HepG2 (cell line): Measurements from ENCODE around the gene SPATS2. TPM values are rescaled to one million over a fixed set of nuclear protein-coding genes. Genes with fewer than 3 reads are reported as not detected.

Source experiments
- ATAC-seq: fragments of 200-7000 bp; cut with Tn5 transposase; 3 replicates; pipeline ENCODE4 v1.9.1; 2020; ENCODE audit warnings: mild to moderate bottlenecking, moderate library complexity
- BruUV-seq: library from RNA; stranded (reverse); fragments of 400-500 nt; replicated peaks from 2 replicates; lab custom pipeline; 2021; lab: Mats Ljungman, UMichigan
- CTCF ChIA-PET: fragments of 300-600 bp; formaldehyde crosslinking; extraction: SDS; loops from one replicate; lab custom pipeline; 2021; ENCODE audit warnings: low total read pairs, inconsistent platforms, low intra/inter-chr PET ratio; lab: Yijun Ruan, JAX
- POLR2A ChIA-PET: fragments of 350-600 bp; sonication (Branson Sonifier 250); formaldehyde crosslinking; loops from one replicate; lab custom pipeline; 2020; ENCODE audit warnings: antibody characterized with exemption, inconsistent platforms; lab: Yijun Ruan, JAX
- DNase-seq: peaks from one replicate; pipeline ENCODE4 v3.0.0-alpha.2; 2015; ENCODE audit warnings: low spot score
- FAIRE-seq: peaks from 3 replicates; lab custom pipeline; 2011; peaks lifted over from hg19 to GRCh38; lab: Jason Lieb, UNC
- H2AFZ ChIP-seq: one replicate; pipeline ENCODE4 v1.6.1; 2011; ENCODE audit warnings: low read length, inconsistent platforms
- H3K27ac ChIP-seq: fragments of 300-600 bp; 3 replicates; pipeline ENCODE4 v1.8.0; 2011; ENCODE audit warnings: mixed run types, mild to moderate bottlenecking, mixed read lengths, low read length, inconsistent platforms; ENCODE audit not compliant: insufficient read depth; ENCODE audit errors: extremely low read length
- H3K27me3 ChIP-seq, 2 experiments: fragments of 200-600 bp in 1 of 2; 2 replicates in 1 of 2; 3 replicates in 1 of 2; pipeline versions ENCODE4 v1.6.0 to v1.8.0; 2011; ENCODE audit warnings: low read length in 2 of 2, mild to moderate bottlenecking in 2 of 2, moderate library complexity in 2 of 2, inconsistent platforms in 1 of 2; ENCODE audit not compliant: insufficient read depth in 2 of 2, control insufficient read depth in 1 of 2
- H3K36me3 ChIP-seq, 2 experiments: fragments of 200-600 bp in 1 of 2; replicated peaks in 1 of 2; 2 replicates in 1 of 2; 3 replicates in 1 of 2; pipeline versions ENCODE4 v1.5.1 to v1.8.0; 2011; ENCODE audit warnings: low read length in 2 of 2, inconsistent platforms in 1 of 2; ENCODE audit not compliant: insufficient read depth in 2 of 2, control insufficient read depth in 1 of 2
- H3K4me1 ChIP-seq: 2 replicates; pipeline ENCODE4 v1.5.1; 2012; ENCODE audit warnings: low read length, inconsistent platforms; ENCODE audit not compliant: insufficient read depth
- H3K4me2 ChIP-seq: 2 replicates; pipeline ENCODE4 v1.6.0; 2011; ENCODE audit warnings: low read depth, low read length, inconsistent platforms
- H3K4me3 ChIP-seq, 3 experiments: fragments of 200-600 bp in 1 of 3; sonication (generic), shearing (Covaris generic) in 1 of 3; replicated peaks in 1 of 3; 2 replicates each; pipeline ENCODE4 v1.5.1; 2011 to 2016; ENCODE audit warnings: low read length in 3 of 3, inconsistent platforms in 2 of 3, low read depth in 2 of 3, mild to moderate bottlenecking in 2 of 3, control low read depth in 1 of 3, mixed read lengths in 1 of 3; ENCODE audit not compliant: insufficient read depth in 1 of 3
- H3K79me2 ChIP-seq: one replicate; pipeline ENCODE4 v1.6.1; 2011; ENCODE audit warnings: low read length, inconsistent platforms; ENCODE audit not compliant: insufficient read depth
- H3K9ac ChIP-seq: 2 replicates; pipeline ENCODE4 v1.6.0; 2011; ENCODE audit warnings: mild to moderate bottlenecking, low read depth, low read length, inconsistent platforms; ENCODE audit not compliant: insufficient read depth
- H3K9me3 ChIP-seq: 2 replicates; pipeline ENCODE4 v1.5.1; 2012; ENCODE audit warnings: mild to moderate bottlenecking, low read length
- H4K20me1 ChIP-seq: 2 replicates; pipeline ENCODE4 v1.6.0; 2011; ENCODE audit warnings: inconsistent platforms, mild to moderate bottlenecking, low read length, moderate library complexity; ENCODE audit not compliant: insufficient read depth
- ADNP ChIP-seq: sonication (generic); formaldehyde crosslinking; IDR thresholded peaks from 2 replicates; pipeline ENCODE4 v1.4.0; 2020; ENCODE audit warnings: missing genetic modification reagents
- FOXP1 ChIP-seq, 2 experiments: fragments of 450-650 bp in 1 of 2; IDR thresholded peaks; 2 replicates each; pipeline ENCODE4 v1.6.1; 2017 to 2018; ENCODE audit warnings: antibody characterized with exemption in 1 of 2
- KDM5B ChIP-seq: sonication (generic); formaldehyde crosslinking; IDR thresholded peaks from 2 replicates; pipeline ENCODE4 v1.4.0; 2020; ENCODE audit warnings: missing genetic modification reagents, mild to moderate bottlenecking, borderline replicate concordance
- KLF6 ChIP-seq: IDR thresholded peaks from 2 replicates; pipeline ENCODE4 v1.8.0; 2016; ENCODE audit warnings: missing biosample characterization, missing genetic modification reagents
- MZF1 ChIP-seq: sonication (generic); formaldehyde crosslinking; IDR thresholded peaks from 2 replicates; pipeline ENCODE4 v1.8.1; 2023; ENCODE audit warnings: mild to moderate bottlenecking, missing genetic modification reagents, borderline replicate concordance
- POLR2AphosphoS5 ChIP-seq: IDR thresholded peaks from 2 replicates; pipeline ENCODE4 v1.6.1; 2012; ENCODE audit warnings: low read depth, low read length
- RCOR2 ChIP-seq: IDR thresholded peaks from 2 replicates; pipeline ENCODE4 v1.6.1; 2016; ENCODE audit warnings: missing biosample characterization, missing genetic modification reagents
- SALL2 ChIP-seq: sonication (generic); formaldehyde crosslinking; IDR thresholded peaks from 2 replicates; pipeline ENCODE4 v1.8.1; 2023; ENCODE audit warnings: mild to moderate bottlenecking, missing genetic modification reagents, inconsistent platforms
- SMARCC2 ChIP-seq: fragments of 450-650 bp; IDR thresholded peaks from 2 replicates; pipeline ENCODE4 v1.6.1; 2017; ENCODE audit warnings: antibody characterized with exemption, mild to moderate bottlenecking
- ZFP1 ChIP-seq: IDR thresholded peaks from 2 replicates; pipeline ENCODE4 v1.6.1; 2016
- ZFP37 ChIP-seq: sonication (generic); formaldehyde crosslinking; IDR thresholded peaks from 2 replicates; pipeline ENCODE4 v1.4.0; 2020; ENCODE audit warnings: missing genetic modification reagents, borderline replicate concordance
- ZNF205 ChIP-seq: IDR thresholded peaks from 2 replicates; pipeline ENCODE4 v1.6.1; 2018; ENCODE audit warnings: missing biosample characterization, missing genetic modification reagents
- ZNF251 ChIP-seq: sonication (generic); formaldehyde crosslinking; IDR thresholded peaks from 2 replicates; pipeline ENCODE4 v1.9.0; 2021; ENCODE audit warnings: mild to moderate bottlenecking, missing genetic modification reagents
- ZNF333 ChIP-seq: sonication (generic); formaldehyde crosslinking; IDR thresholded peaks from 2 replicates; pipeline ENCODE4 v1.4.0; 2020; ENCODE audit warnings: mild to moderate bottlenecking, missing genetic modification reagents, borderline replicate concordance
- ZNF7 ChIP-seq: IDR thresholded peaks from 2 replicates; pipeline ENCODE4 v1.6.1; 2016; ENCODE audit warnings: missing biosample characterization, missing genetic modification reagents
- ZNF761 ChIP-seq: sonication (generic); formaldehyde crosslinking; conservative IDR thresholded peaks from 2 replicates; pipeline ENCODE4 v1.4.0; 2020; ENCODE audit warnings: mild to moderate bottlenecking, missing genetic modification reagents
- whole genome bisulfite sequencing: methylation state at CpG from one replicate; pipeline ENCODE4 v1.1.6; 2017; ENCODE audit warnings: low lambda C conversion rate; 5-methylcytosine and 5-hydroxymethylcytosine counted together
- in situ Hi-C: cut with HindIII; loops from 2 replicates; pipeline ENCODE4 v1.10.0; 2017; ENCODE audit warnings: low pct_unique_long_range_greater_than_20kb; ENCODE audit not compliant: extremely low pct_ligation_motif_present
- intact Hi-C: fragments of 100-400 bp; cut with micrococcal nuclease; formaldehyde crosslinking; loops from one replicate; pipeline ENCODE4 v1.10.0; 2022; ENCODE audit not compliant: unreplicated experiment
- polyA plus RNA-seq, 8 experiments: library from polyadenylated mRNA; depleted of rRNA in 3 of 8; stranded (reverse) in 7 of 8; unstranded in 1 of 8; fragments of >200 nt; fragmentation: Illumina TruSeq in 4 of 8; extraction: Trizol in 4 of 8; gene quantifications; 2 replicates each; pipeline versions ENCODE4 v1.2.1 to v1.2.3, GENCODE V29; 2011 to 2016; ENCODE audit warnings: low read depth in 4 of 8, missing spikeins in 1 of 8, mixed read lengths in 1 of 8; ENCODE audit not compliant: insufficient read depth in 1 of 8
- total RNA-seq, 5 experiments: library from RNA; depleted of rRNA; stranded (reverse); fragments of >200 nt; fragmentation: Illumina TruSeq; extraction: Trizol; gene quantifications; 2 replicates each; pipeline ENCODE4 v1.2.3, GENCODE V29; 2016; ENCODE audit warnings: low read depth in 1 of 5
- TF ChIP-seq, protein P1 (sequence below): sonication (generic); formaldehyde crosslinking; IDR thresholded peaks from 2 replicates; pipeline ENCODE4 v1.4.0; 2020; ENCODE audit warnings: missing genetic modification reagents
- TF ChIP-seq, protein P2 (sequence below): sonication (generic); formaldehyde crosslinking; IDR thresholded peaks from 2 replicates; pipeline ENCODE4 v1.5.0; 2020; ENCODE audit warnings: missing genetic modification reagents

SPATS2 gene
- total and polyA plus RNA-seq, 2 of the 13 experiments (the other 11 are each of a cell fraction or from before 2014, with no cell fraction given): 19.3 to 28.1 TPM

GRCh38 chr12:49339464-49339861 lies 27.8 kb upstream of the SPATS2 start:
- Histone ChIP-seq H3K9me3 (no peaks in the 10 kb centered on the region), H2AFZ (no peak overlapping the region), H3K27me3 (peaks cover 15 to 87% of the 10 kb centered on the region in 2 experiments; a peak in 4 of 5 replicates), H3K36me3 (no peaks in the 10 kb centered on the region), H4K20me1 (0 out of 2 replicates have a peak, but pooled peaks cover 4% of the 10 kb centered on the region), H3K79me2 (no peaks in the 10 kb centered on the region), H3K4me2 (no peak overlapping the region), H3K4me3 (no peak overlapping the region), H3K4me1 (peaks cover 39% of the 10 kb centered on the region), H3K9ac (no peak overlapping the region), H3K27ac (no peak overlapping the region)
- no peak for DNase-seq
- no peak for ATAC-seq
- TF ChIP-seq SALL2 (CRISPR knock-in tag) (no peak), KLF6 (no peak), ZNF761 (CRISPR knock-in tag) (no peak), MZF1 (CRISPR knock-in tag) (no peak), RCOR2 (CRISPR knock-in tag) (no peak), FOXP1 (IDR thresholded peaks at IDR 0.05) (no peak), FOXP1 (CRISPR knock-in tag; IDR thresholded peaks at IDR 0.05) (no peak), ZFP37 (CRISPR knock-in tag) (no peak), ZNF7 (no peak), ZNF333 (no peak), POLR2AphosphoS5 (no peak), ZFP1 (CRISPR knock-in tag) (no peak), SMARCC2 (no peak), ZNF205 (CRISPR knock-in tag) (no peak), ZNF251 (CRISPR knock-in tag) (no peak), KDM5B (CRISPR knock-in tag) (no peak), ADNP (CRISPR knock-in tag) (no peak)
- TF ChIP-seq, protein P1, sequence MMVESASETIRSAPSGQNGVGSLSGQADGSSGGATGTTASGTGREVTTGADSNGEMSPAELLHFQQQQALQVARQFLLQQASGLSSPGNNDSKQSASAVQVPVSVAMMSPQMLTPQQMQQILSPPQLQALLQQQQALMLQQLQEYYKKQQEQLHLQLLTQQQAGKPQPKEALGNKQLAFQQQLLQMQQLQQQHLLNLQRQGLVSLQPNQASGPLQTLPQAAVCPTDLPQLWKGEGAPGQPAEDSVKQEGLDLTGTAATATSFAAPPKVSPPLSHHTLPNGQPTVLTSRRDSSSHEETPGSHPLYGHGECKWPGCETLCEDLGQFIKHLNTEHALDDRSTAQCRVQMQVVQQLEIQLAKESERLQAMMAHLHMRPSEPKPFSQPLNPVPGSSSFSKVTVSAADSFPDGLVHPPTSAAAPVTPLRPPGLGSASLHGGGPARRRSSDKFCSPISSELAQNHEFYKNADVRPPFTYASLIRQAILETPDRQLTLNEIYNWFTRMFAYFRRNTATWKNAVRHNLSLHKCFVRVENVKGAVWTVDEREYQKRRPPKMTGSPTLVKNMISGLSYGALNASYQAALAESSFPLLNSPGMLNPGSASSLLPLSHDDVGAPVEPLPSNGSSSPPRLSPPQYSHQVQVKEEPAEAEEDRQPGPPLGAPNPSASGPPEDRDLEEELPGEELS: no peak
- TF ChIP-seq, protein P2, sequence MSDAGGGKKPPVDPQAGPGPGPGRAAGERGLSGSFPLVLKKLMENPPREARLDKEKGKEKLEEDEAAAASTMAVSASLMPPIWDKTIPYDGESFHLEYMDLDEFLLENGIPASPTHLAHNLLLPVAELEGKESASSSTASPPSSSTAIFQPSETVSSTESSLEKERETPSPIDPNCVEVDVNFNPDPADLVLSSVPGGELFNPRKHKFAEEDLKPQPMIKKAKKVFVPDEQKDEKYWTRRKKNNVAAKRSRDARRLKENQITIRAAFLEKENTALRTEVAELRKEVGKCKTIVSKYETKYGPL (CRISPR knock-in tag): no peak
- CTCF ChIA-PET: no interaction called here
- intact Hi-C loops (no loop called here), in situ Hi-C loops (no loop called here)
- WGBS: 2% methylated on average over 5 of the region's 5 CpGs
- POLR2A ChIA-PET: no interaction called here
- no TSS peak for BruUV-seq
- no peak for FAIRE-seq
